ENCODE results near the gene PNPLA6. TPM values are rescaled to one million over a fixed set of nuclear protein-coding genes. Genes with fewer than 3 reads are reported as not detected.
"Not testable (repeated sequence)": the region's sequence is repeated elsewhere in the genome, so short reads cannot be mapped to it uniquely, and the experiment has no call there.

The PNPLA6 gene
- total and polyA plus RNA-seq, 4 donors: 41.8 to 267 (median 122) TPM

GRCh38 chr19:7565332-7565731, 29.8 kb downstream of the PNPLA6 start:
- Histone ChIP-seq H3K4me3 (no peak overlapping the region), H3K36me3 (ENCODE audit: control insufficient read depth in 4 of 4, insufficient read depth in 4 of 4, low read length in 4 of 4) (peaks cover 4 to 15% (median 7%) of the 10 kb centered on the region in 4 donors), H3K4me1 (ENCODE audit: control insufficient read depth in 5 of 5, insufficient read depth in 5 of 5, low read length in 5 of 5) (no peaks in the 10 kb centered on the region), H3K27ac (ENCODE audit: low read depth in 1 of 2, low read length in 1 of 2) (no peak overlapping the region), H3K27me3 (ENCODE audit: control insufficient read depth in 3 of 3, insufficient read depth in 3 of 3, low read length in 2 of 3) (no peaks in the 10 kb centered on the region), H3K9ac (ENCODE audit: insufficient read depth in 1 of 2, low read length in 2 of 2) (no peak overlapping the region), H3K9me3 (ENCODE audit: control insufficient read depth in 4 of 4, insufficient read depth in 3 of 4, low read length in 3 of 4) (no peaks in the 10 kb centered on the region)
- ATAC-seq (ENCODE audit: insufficient read depth, low FRiP score) (no peak), DNase-seq (no peak)
- 93 to 96% methylated on average over 5 of the region's 5 CpGs for WGBS, 2 donors
- TF ChIP-seq CTCF (IDR thresholded peaks at IDR 0.05; ENCODE audit: control extremely low read depth, extremely low read depth): no peak

GRCh38 chr19:7570761-7571160, 35.2 kb downstream of the PNPLA6 start:
- DNase-seq: no peak
- Histone ChIP-seq H3K27me3 (ENCODE audit: control insufficient read depth in 3 of 3, insufficient read depth in 3 of 3, low read length in 2 of 3) (no peaks in the 10 kb centered on the region), H3K4me1 (ENCODE audit: control insufficient read depth in 5 of 5, insufficient read depth in 5 of 5, low read length in 5 of 5) (no peaks in the 10 kb centered on the region), H3K9ac (ENCODE audit: insufficient read depth in 1 of 2, low read length in 2 of 2) (no peak overlapping the region), H3K27ac (ENCODE audit: low read depth in 1 of 2, low read length in 1 of 2) (no peak overlapping the region), H3K4me3 (no peak overlapping the region), H3K36me3 (ENCODE audit: control insufficient read depth in 4 of 4, insufficient read depth in 4 of 4, low read length in 4 of 4) (no peaks in the 10 kb centered on the region), H3K9me3 (ENCODE audit: control insufficient read depth in 4 of 4, insufficient read depth in 3 of 4, low read length in 3 of 4) (no peaks in the 10 kb centered on the region)
- TF ChIP-seq CTCF (IDR thresholded peaks at IDR 0.05; ENCODE audit: control extremely low read depth, extremely low read depth): no peak
- no peak for ATAC-seq (ENCODE audit: insufficient read depth, low FRiP score)
- 85 to 86% methylated on average over 5 of the region's 5 CpGs for WGBS, 2 donors

GRCh38 chr19:7575434-7576040, 40.0 kb downstream of the PNPLA6 start:
- Histone ChIP-seq H3K4me1 (ENCODE audit: control insufficient read depth in 5 of 5, insufficient read depth in 5 of 5, low read length in 5 of 5) (no peaks in the 10 kb centered on the region), H3K36me3 (ENCODE audit: control insufficient read depth in 4 of 4, insufficient read depth in 4 of 4, low read length in 4 of 4) (no peaks in the 10 kb centered on the region), H3K9ac (ENCODE audit: insufficient read depth in 1 of 2, low read length in 2 of 2) (no peak overlapping the region), H3K27ac (ENCODE audit: low read depth in 1 of 2, low read length in 1 of 2) (no peak overlapping the region), H3K9me3 (ENCODE audit: control insufficient read depth in 4 of 4, insufficient read depth in 3 of 4, low read length in 3 of 4) (no peaks in the 10 kb centered on the region), H3K27me3 (ENCODE audit: control insufficient read depth in 3 of 3, insufficient read depth in 3 of 3, low read length in 2 of 3) (no peaks in the 10 kb centered on the region), H3K4me3 (no peak overlapping the region)
- TF ChIP-seq CTCF (IDR thresholded peaks at IDR 0.05; ENCODE audit: control extremely low read depth, extremely low read depth): no peak
- no peak for ATAC-seq (ENCODE audit: insufficient read depth, low FRiP score)
- DNase-seq: no peak
- 72% methylated on average over 9 of the region's 9 CpGs for WGBS, 2 donors

GRCh38 chr19:7577422-7577821, 41.9 kb downstream of the PNPLA6 start:
- H3K4me3 ChIP-seq, DNase-seq: not testable (repeated sequence)

More at GRCh38 chr19:7577422-7577821, 41.9 kb downstream of the PNPLA6 start:
- ATAC-seq (ENCODE audit: insufficient read depth, low FRiP score); H3K4me1 ChIP-seq (ENCODE audit: control insufficient read depth in 5 of 5, insufficient read depth in 5 of 5, low read length in 5 of 5); H3K36me3 ChIP-seq (ENCODE audit: control insufficient read depth in 4 of 4, insufficient read depth in 4 of 4, low read length in 4 of 4); H3K27me3 ChIP-seq (ENCODE audit: control insufficient read depth in 3 of 3, insufficient read depth in 3 of 3, low read length in 2 of 3); H3K9ac ChIP-seq (ENCODE audit: insufficient read depth in 1 of 2, low read length in 2 of 2); H3K9me3 ChIP-seq (ENCODE audit: control insufficient read depth in 4 of 4, insufficient read depth in 3 of 4, low read length in 3 of 4); H3K27ac ChIP-seq (ENCODE audit: low read depth in 1 of 2, low read length in 1 of 2): not testable (repeated sequence)
- WGBS, 2 donors: 95 to 98% methylated on average over 1 of the region's 1 CpG
